ENCODE data around the gene RELN.

DNA sequence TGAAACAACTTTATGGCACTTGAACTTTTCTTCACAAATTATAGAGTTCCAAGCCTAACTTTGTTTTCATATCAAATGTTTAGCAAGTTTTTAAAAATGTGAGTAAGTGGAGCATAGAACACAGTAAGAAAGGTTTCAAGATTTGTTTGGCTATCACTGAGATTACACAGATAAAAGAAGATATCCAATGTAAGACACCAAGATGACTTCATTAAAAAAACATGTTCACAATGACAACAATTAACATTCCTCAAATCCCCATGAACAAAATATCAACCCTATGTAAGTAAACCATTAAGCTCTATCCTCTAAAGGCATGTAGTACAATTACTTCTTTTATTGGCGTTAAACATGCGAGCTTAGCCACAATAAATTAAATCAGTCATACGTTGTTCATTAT lies 129.7 kb downstream of the RELN start:
- no peak for TF ChIP-seq CTCF (IDR thresholded peaks at IDR 0.05)
- no peak for TF ChIP-seq POLR2A (IDR thresholded peaks at IDR 0.05)

All from testis (tissue), 2 donors.